ENCODE results near the gene EVX2.

DNA sequence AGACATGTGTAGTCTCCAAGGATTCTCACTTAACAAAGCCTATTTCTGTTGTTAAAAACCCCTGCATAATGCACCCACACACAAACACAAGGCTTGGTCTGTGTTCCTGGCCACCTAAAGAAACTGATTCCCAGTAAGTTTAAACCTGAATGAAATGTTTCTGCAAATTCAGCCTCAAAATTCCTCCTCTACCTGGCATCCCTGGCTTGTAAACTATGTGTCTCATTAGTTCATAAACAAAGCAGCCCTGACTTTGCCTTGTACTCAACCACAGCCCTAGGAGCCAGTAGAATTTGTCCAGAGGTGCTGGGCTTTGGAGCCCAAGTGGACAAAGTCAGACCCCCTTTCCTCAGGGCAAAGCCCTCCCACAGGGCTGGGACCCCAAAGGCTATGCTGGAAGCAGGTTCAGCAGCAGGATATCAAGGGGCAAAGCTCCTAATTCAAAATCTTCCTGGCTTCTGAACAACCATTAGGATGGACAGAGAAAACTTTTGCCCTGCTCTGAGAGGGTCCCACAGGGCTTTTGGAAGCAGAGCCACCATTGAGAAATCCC lies 6.2 kb upstream of the EVX2 start:
- TF ChIP-seq, protein P1, sequence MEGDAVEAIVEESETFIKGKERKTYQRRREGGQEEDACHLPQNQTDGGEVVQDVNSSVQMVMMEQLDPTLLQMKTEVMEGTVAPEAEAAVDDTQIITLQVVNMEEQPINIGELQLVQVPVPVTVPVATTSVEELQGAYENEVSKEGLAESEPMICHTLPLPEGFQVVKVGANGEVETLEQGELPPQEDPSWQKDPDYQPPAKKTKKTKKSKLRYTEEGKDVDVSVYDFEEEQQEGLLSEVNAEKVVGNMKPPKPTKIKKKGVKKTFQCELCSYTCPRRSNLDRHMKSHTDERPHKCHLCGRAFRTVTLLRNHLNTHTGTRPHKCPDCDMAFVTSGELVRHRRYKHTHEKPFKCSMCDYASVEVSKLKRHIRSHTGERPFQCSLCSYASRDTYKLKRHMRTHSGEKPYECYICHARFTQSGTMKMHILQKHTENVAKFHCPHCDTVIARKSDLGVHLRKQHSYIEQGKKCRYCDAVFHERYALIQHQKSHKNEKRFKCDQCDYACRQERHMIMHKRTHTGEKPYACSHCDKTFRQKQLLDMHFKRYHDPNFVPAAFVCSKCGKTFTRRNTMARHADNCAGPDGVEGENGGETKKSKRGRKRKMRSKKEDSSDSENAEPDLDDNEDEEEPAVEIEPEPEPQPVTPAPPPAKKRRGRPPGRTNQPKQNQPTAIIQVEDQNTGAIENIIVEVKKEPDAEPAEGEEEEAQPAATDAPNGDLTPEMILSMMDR (IDR thresholded peaks at IDR 0.05 in 8 of 11, conservative IDR thresholded peaks at IDR 0.05 in 3 of 11), result no peak
- TF ChIP-seq POLR2AphosphoS5 (IDR thresholded peaks at IDR 0.05), result no peak
